Mesenchymal stem cell (in vitro differentiated cells and primary cell): ENCODE results near the gene FAM163A.
"Not testable (repeated sequence)": the region's sequence is repeated elsewhere in the genome, so short reads cannot be mapped to it uniquely, and the experiment has no call there.

Experiments
- DNase-seq: peaks from one replicate; pipeline ENCODE4 v3.0.0-alpha.2; 2013
- H2AFZ ChIP-seq: one replicate; pipeline ENCODE4 v1.6.1; 2013; ENCODE audit warnings: low read depth, mild to moderate bottlenecking, control low read depth, inconsistent platforms, low read length, moderate library complexity
- H2AK5ac ChIP-seq: 2 replicates; pipeline ENCODE4 v1.6.1; 2013; ENCODE audit warnings: low read length, moderate library complexity, mild to moderate bottlenecking, inconsistent platforms; ENCODE audit not compliant: severe bottlenecking
- H2BK120ac ChIP-seq: one replicate; pipeline ENCODE4 v1.6.1; 2013; ENCODE audit warnings: low read depth, mild to moderate bottlenecking, inconsistent platforms, low read length, moderate library complexity
- H2BK12ac ChIP-seq, 2 experiments: one replicate each; pipeline ENCODE4 v1.6.1; 2013; ENCODE audit warnings: inconsistent platforms in 2 of 2, low read length in 2 of 2, mild to moderate bottlenecking in 2 of 2, moderate library complexity in 2 of 2, control low read depth in 1 of 2
- H2BK15ac ChIP-seq: one replicate; pipeline ENCODE4 v1.6.1; 2013; ENCODE audit warnings: mild to moderate bottlenecking, low read depth, inconsistent platforms; ENCODE audit not compliant: poor library complexity, severe bottlenecking
- H2BK5ac ChIP-seq: 2 replicates; pipeline ENCODE4 v1.6.1; 2013; ENCODE audit warnings: low read depth, mild to moderate bottlenecking, low read length, control low read depth, inconsistent platforms; ENCODE audit not compliant: poor library complexity, severe bottlenecking
- H3K14ac ChIP-seq, 2 experiments: one replicate each; pipeline ENCODE4 v1.6.1; 2013; ENCODE audit warnings: inconsistent platforms in 2 of 2, low read length in 2 of 2, control low read depth in 1 of 2, mild to moderate bottlenecking in 1 of 2, moderate library complexity in 1 of 2
- H3K18ac ChIP-seq, 2 experiments: one replicate each; pipeline ENCODE4 v1.6.1; 2013; ENCODE audit warnings: inconsistent platforms in 2 of 2, low read length in 2 of 2, control low read depth in 1 of 2, low read depth in 1 of 2, mild to moderate bottlenecking in 1 of 2
- H3K23ac ChIP-seq, 2 experiments: one replicate each; pipeline ENCODE4 v1.6.1; 2013; ENCODE audit warnings: inconsistent platforms in 2 of 2, low read length in 2 of 2, mild to moderate bottlenecking in 2 of 2, moderate library complexity in 2 of 2, control low read depth in 1 of 2
- H3K27ac ChIP-seq: 2 replicates; pipeline ENCODE4 v1.5.1; 2013; ENCODE audit warnings: mild to moderate bottlenecking, moderate library complexity, low read length, control low read depth, inconsistent platforms; ENCODE audit not compliant: poor library complexity, severe bottlenecking
- H3K27me3 ChIP-seq, 2 experiments: 2 replicates each; pipeline versions ENCODE4 v1.6.1 to v1.7.0; 2013; ENCODE audit warnings: low read length in 2 of 2, mild to moderate bottlenecking in 2 of 2, moderate library complexity in 2 of 2, control low read depth in 1 of 2, inconsistent platforms in 1 of 2; ENCODE audit not compliant: control insufficient read depth in 1 of 2, insufficient read depth in 1 of 2
- H3K36me3 ChIP-seq, 2 experiments: 2 replicates each; pipeline versions ENCODE4 v1.6.1 to v1.7.0; 2013; ENCODE audit warnings: low read length in 2 of 2, control low read depth in 1 of 2, inconsistent platforms in 1 of 2, low read depth in 1 of 2, mild to moderate bottlenecking in 1 of 2; ENCODE audit not compliant: insufficient read depth in 2 of 2, control insufficient read depth in 1 of 2
- H3K4ac ChIP-seq, 2 experiments: one replicate each; pipeline ENCODE4 v1.6.1; 2013; ENCODE audit warnings: inconsistent platforms in 2 of 2, low read length in 2 of 2, mild to moderate bottlenecking in 2 of 2, moderate library complexity in 2 of 2, control low read depth in 1 of 2, low read depth in 1 of 2
- H3K4me1 ChIP-seq: 2 replicates; pipeline ENCODE4 v1.6.1; 2013; ENCODE audit warnings: low read depth, low read length, control low read depth; ENCODE audit not compliant: control insufficient read depth, insufficient read depth
- H3K4me2 ChIP-seq: 2 replicates; pipeline ENCODE4 v1.6.1; 2013; ENCODE audit warnings: low read length, mild to moderate bottlenecking, inconsistent platforms; ENCODE audit not compliant: poor library complexity, severe bottlenecking
- H3K4me3 ChIP-seq, 2 experiments: 2 replicates each; pipeline versions ENCODE4 v1.5.1 to v1.7.0; 2013; ENCODE audit warnings: low read length in 2 of 2, mild to moderate bottlenecking in 2 of 2, control low read depth in 1 of 2, low read depth in 1 of 2; ENCODE audit not compliant: insufficient read depth in 1 of 2
- H3K79me1 ChIP-seq: replicated peaks from 2 replicates; pipeline ENCODE4 v1.6.1; 2013; ENCODE audit warnings: mild to moderate bottlenecking, control low read depth, low read length, inconsistent platforms; ENCODE audit not compliant: poor library complexity, severe bottlenecking
- H3K9ac ChIP-seq: 2 replicates; pipeline ENCODE4 v1.7.0; 2013; ENCODE audit warnings: mild to moderate bottlenecking, low read length, moderate library complexity
- H3K9me3 ChIP-seq: 2 replicates; pipeline ENCODE4 v1.7.0; 2013; ENCODE audit warnings: mild to moderate bottlenecking, low read length; ENCODE audit not compliant: control insufficient read depth
- H4K8ac ChIP-seq: one replicate; pipeline ENCODE4 v1.6.1; 2013; ENCODE audit warnings: inconsistent platforms, mild to moderate bottlenecking, low read length, moderate library complexity
- H4K91ac ChIP-seq: one replicate; pipeline ENCODE4 v1.6.1; 2013; ENCODE audit warnings: mild to moderate bottlenecking, low read length, inconsistent platforms
- WGBS: methylation state at CpG from one replicate; pipeline ENCODE4 v1.1.7; 2013; ENCODE audit warnings: mixed read lengths; 5-methylcytosine and 5-hydroxymethylcytosine counted together

FAM163A gene

DNA sequence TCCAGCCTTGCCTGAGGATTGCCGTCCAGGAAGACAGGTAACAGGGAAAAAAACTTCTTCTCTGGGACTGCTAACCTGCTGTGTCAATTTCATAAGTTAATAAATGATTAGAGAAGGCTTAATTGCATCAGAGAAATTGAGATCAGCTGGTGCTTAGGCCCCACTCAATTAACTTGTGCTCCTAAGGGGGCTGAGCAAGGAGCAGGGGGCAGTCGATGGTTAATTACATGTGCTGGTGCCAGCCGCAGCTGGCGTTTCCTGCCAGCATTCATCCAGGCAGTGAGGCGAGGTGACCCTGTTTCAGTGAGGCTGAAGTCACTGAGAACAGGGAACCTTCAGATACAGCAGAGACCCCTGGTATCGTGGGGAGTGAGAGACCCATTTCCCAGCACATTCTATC, 60.0 kb downstream of the FAM163A start:
- Histone ChIP-seq H2AFZ (no peak overlapping the region), H3K4me1 (peaks cover 2% of the 10 kb centered on the region), H2BK15ac (no peak overlapping the region), H3K27me3 (peaks cover 52 to 55% of the 10 kb centered on the region in 2 experiments), H3K79me1 (no peaks in the 10 kb centered on the region), H3K4me3 (no peak overlapping the region), H4K91ac (no peak overlapping the region), H2AK5ac (no peak overlapping the region), H3K9me3 (no peaks in the 10 kb centered on the region), H2BK12ac (no peak overlapping the region), H3K36me3 (peaks cover 0 to 2% of the 10 kb centered on the region in 2 experiments), H2BK5ac (no peak overlapping the region), H3K4me2 (no peak overlapping the region), H3K27ac (no peak overlapping the region), H3K18ac (no peak overlapping the region), H3K9ac (no peak overlapping the region), H3K23ac (no peak overlapping the region), H3K4ac (no peak overlapping the region), H3K14ac (no peak overlapping the region), H4K8ac (no peak overlapping the region), H2BK120ac (no peak overlapping the region)
- WGBS = 80% methylated on average over 6 of the region's 6 CpGs
- no peak for DNase-seq

DNA sequence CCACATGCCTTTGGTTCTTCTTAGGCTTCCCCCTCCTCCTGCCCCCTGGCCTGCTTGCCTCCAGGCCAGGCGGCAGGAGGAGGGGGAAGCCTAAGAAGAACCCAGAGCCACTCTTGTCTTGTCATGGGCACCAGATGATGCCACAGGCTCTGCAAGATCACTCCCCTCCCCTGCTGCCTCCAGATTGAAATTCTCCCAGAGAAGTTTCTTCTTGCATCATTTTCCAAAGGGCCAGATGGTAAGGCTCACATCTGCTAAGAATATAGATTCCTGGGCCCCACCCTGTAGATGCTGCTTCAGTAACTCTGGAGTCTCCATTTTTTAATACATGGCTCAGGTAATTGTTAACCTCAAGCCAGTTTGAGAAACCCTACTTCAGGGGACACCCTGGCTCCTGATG, 60.8 kb downstream of the FAM163A start:
- H2BK12ac ChIP-seq = no peak overlapping the region
- no peaks in the 10 kb centered on the region for H3K79me1 ChIP-seq
- WGBS = 86% methylated on average over 1 of the region's 1 CpG
- no peak overlapping the region for H2BK120ac ChIP-seq
- peaks cover 0 to 2% of the 10 kb centered on the region in 2 experiments for H3K36me3 ChIP-seq
- no peak overlapping the region for H3K18ac ChIP-seq
- no peak overlapping the region for H3K27ac ChIP-seq
- H3K4me3 ChIP-seq = no peak overlapping the region
- peaks cover 45 to 48% of the 10 kb centered on the region in 2 experiments for H3K27me3 ChIP-seq
- no peaks in the 10 kb centered on the region for H3K9me3 ChIP-seq
- H2AK5ac ChIP-seq = no peak overlapping the region
- H3K4me1 ChIP-seq = peaks cover 2% of the 10 kb centered on the region
- H3K9ac ChIP-seq = no peak overlapping the region
- H3K14ac ChIP-seq = no peak overlapping the region
- no peak overlapping the region for H3K4me2 ChIP-seq
- no peak overlapping the region for H2AFZ ChIP-seq
- H3K4ac ChIP-seq = no peak overlapping the region
- no peak overlapping the region for H4K91ac ChIP-seq
- H3K23ac ChIP-seq = no peak overlapping the region
- no peak overlapping the region for H2BK15ac ChIP-seq
- no peak for DNase-seq
- H4K8ac ChIP-seq = no peak overlapping the region
- H2BK5ac ChIP-seq = no peak overlapping the region

DNA sequence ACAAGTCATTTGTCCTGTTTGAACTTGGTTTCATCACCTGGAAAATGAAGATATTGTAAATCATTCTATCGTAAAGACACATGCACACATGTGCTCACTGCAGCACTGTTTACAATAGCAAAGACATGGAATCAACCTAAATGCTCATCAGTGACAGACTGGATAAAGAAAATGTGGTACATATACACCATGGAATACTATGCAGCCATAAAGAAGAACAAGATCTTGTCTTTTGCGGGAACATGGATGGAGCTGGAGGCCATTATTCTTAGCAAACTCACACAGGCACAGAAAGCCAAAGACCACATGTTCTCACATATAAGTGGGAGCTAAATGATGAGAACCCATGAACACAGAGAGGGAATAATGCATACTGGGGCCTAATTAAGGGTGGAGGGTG, 61.3 kb downstream of the FAM163A start:
- H3K4me2 ChIP-seq, H3K36me3 ChIP-seq, H3K14ac ChIP-seq, H3K9me3 ChIP-seq, H2BK120ac ChIP-seq, H3K27ac ChIP-seq, H4K91ac ChIP-seq, DNase-seq, H2BK15ac ChIP-seq, H3K9ac ChIP-seq, H3K4me3 ChIP-seq, H3K18ac ChIP-seq, H2BK12ac ChIP-seq, H3K4ac ChIP-seq, H2AFZ ChIP-seq, H3K23ac ChIP-seq, H3K4me1 ChIP-seq, H2BK5ac ChIP-seq, H2AK5ac ChIP-seq, H3K79me1 ChIP-seq, H4K8ac ChIP-seq: not testable (repeated sequence)
- H3K27me3 ChIP-seq = peaks cover 40 to 43% of the 10 kb centered on the region in 2 experiments
- WGBS = 100% methylated on average over 1 of the region's 2 CpGs

DNA sequence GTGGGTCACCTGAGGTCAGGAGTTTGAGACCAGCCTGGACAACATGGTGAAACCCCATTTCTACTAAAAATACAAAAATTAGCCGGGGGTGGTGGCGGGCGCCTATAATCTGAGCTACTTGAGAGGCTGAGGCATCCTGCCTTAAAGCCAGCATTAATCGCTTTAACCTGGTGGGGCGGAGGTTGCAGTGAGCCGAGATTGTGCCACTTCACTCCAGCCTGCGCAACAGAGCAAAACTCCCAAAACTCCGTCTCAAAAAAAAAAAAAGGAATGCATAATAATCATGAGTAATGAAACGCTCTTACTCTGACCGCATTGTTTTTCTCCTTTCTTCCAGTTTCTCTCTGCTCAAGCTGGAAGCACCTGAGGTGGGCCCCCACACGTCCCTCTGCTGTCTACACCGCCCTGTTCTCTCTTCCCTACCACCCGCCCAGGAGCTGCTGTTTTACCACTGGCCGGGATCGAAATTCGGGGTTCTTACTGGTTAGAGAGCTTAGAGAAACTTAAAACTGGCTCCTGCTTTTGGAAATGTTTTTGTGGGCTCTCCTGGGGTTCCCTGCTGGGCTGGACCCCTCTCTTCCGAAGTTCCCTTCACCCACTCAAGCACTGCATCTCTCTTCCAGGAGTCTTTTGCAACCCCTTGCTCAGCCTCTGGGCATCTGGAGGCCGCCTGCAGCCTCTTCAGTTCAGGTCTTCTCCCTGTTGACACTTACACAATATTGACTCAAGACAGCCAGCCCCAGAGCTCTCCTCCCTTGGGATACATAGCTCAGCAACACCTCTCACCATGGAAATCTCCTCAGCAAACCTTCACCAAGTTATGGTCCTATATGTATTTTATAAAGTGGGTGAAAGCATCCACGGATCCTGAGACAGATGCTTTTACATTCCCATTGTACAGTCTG, 62.5 kb downstream of the FAM163A start:
- no peak overlapping the region for H3K4ac ChIP-seq
- no peak overlapping the region for H4K8ac ChIP-seq
- DNase-seq = no peak
- no peak overlapping the region for H2AK5ac ChIP-seq
- H3K4me2 ChIP-seq = no peak overlapping the region
- no peak overlapping the region for H4K91ac ChIP-seq
- WGBS = 88% methylated on average over 19 of the region's 19 CpGs
- H3K18ac ChIP-seq = no peak overlapping the region
- peaks cover 37 to 40% of the 10 kb centered on the region in 2 experiments for H3K27me3 ChIP-seq
- H3K9me3 ChIP-seq = no peaks in the 10 kb centered on the region
- H3K23ac ChIP-seq = no peak overlapping the region
- no peak overlapping the region for H2BK120ac ChIP-seq
- no peak overlapping the region for H3K27ac ChIP-seq
- H2AFZ ChIP-seq = no peak overlapping the region
- H3K79me1 ChIP-seq = no peaks in the 10 kb centered on the region
- no peak overlapping the region for H3K4me3 ChIP-seq
- peaks cover 0 to 2% of the 10 kb centered on the region in 2 experiments for H3K36me3 ChIP-seq
- no peak overlapping the region for H2BK12ac ChIP-seq
- H3K9ac ChIP-seq = no peak overlapping the region
- no peak overlapping the region for H3K14ac ChIP-seq
- H2BK15ac ChIP-seq = no peak overlapping the region
- H3K4me1 ChIP-seq = peaks cover 5% of the 10 kb centered on the region
- no peak overlapping the region for H2BK5ac ChIP-seq
